WERI-Rb-1 (cell line): ENCODE data around the gene FEV.

Experiments
- DNase-seq: peaks from one replicate; pipeline ENCODE4 v3.0.0-alpha.2; 2020
- H3K27ac ChIP-seq: fragments of 250-450 bp; sonication (Bioruptor Pico); 2 replicates; pipeline ENCODE4 v1.5.1; 2020; ENCODE audit warnings: mild to moderate bottlenecking, moderate library complexity
- H3K27me3 ChIP-seq: fragments of 250-450 bp; sonication (Bioruptor Pico); 2 replicates; pipeline ENCODE4 v1.5.1; 2021; ENCODE audit warnings: mild to moderate bottlenecking, low read depth, moderate library complexity; ENCODE audit not compliant: insufficient read depth, severe bottlenecking
- H3K36me3 ChIP-seq: fragments of 250-450 bp; sonication (Bioruptor Pico); 2 replicates; pipeline ENCODE4 v1.5.1; 2020; ENCODE audit warnings: mild to moderate bottlenecking, moderate library complexity
- H3K4me3 ChIP-seq: 2 replicates; pipeline ENCODE4 v1.5.1; 2011; ENCODE audit warnings: low read depth, mild to moderate bottlenecking, control low read depth, low read length
- H3K9me3 ChIP-seq: fragments of 250-450 bp; sonication (Bioruptor Pico); 2 replicates; pipeline ENCODE4 v1.5.1; 2021; ENCODE audit warnings: mild to moderate bottlenecking, moderate library complexity; ENCODE audit not compliant: severe bottlenecking
- CTCF ChIP-seq: IDR thresholded peaks from 2 replicates; pipeline ENCODE4 v1.5.1; 2011; ENCODE audit warnings: low read depth, mild to moderate bottlenecking, control low read depth, inconsistent platforms, low read length

FEV gene

GRCh38 chr2:218990612-218991011 lies 5.6 kb upstream of the FEV start:
- DNase-seq: no peak
- Histone ChIP-seq H3K36me3 (no peaks in the 10 kb centered on the region), H3K4me3 (no peak overlapping the region), H3K27me3 (no peaks in the 10 kb centered on the region), H3K9me3 (no peaks in the 10 kb centered on the region), H3K27ac (no peak overlapping the region)
- TF ChIP-seq CTCF: no peak

- H3K27ac ChIP-seq: no peak overlapping the region
- no peaks in the 10 kb centered on the region for H3K36me3 ChIP-seq
- H3K4me3 ChIP-seq: no peak overlapping the region
- TF ChIP-seq CTCF: no peak
- no peaks in the 10 kb centered on the region for H3K27me3 ChIP-seq
- H3K9me3 ChIP-seq: no peaks in the 10 kb centered on the region
- no peak for DNase-seq
These were observed 5.1 kb upstream of the FEV start for GRCh38 chr2:218990052-218990451.

GRCh38 chr2:218988650-218989049 lies 3.7 kb upstream of the FEV start:
- no peak for TF ChIP-seq CTCF
- H3K27ac ChIP-seq: no peak overlapping the region
- no peak for DNase-seq
- no peak overlapping the region for H3K4me3 ChIP-seq
- H3K9me3 ChIP-seq: no peaks in the 10 kb centered on the region
- H3K27me3 ChIP-seq: no peaks in the 10 kb centered on the region
- no peaks in the 10 kb centered on the region for H3K36me3 ChIP-seq

- no peaks in the 10 kb centered on the region for H3K27me3 ChIP-seq
- DNase-seq: no peak
- TF ChIP-seq CTCF: no peak
- no peaks in the 10 kb centered on the region for H3K36me3 ChIP-seq
- H3K4me3 ChIP-seq: no peak overlapping the region
- H3K9me3 ChIP-seq: no peaks in the 10 kb centered on the region
- H3K27ac ChIP-seq: no peak overlapping the region
These were observed 3.2 kb upstream of the FEV start for GRCh38 chr2:218988164-218988563.

GRCh38 chr2:218986148-218986761 lies 1.3 kb upstream of the FEV start:
- Histone ChIP-seq H3K27ac (no peak overlapping the region), H3K9me3 (no peaks in the 10 kb centered on the region), H3K36me3 (no peaks in the 10 kb centered on the region), H3K4me3 (no peak overlapping the region), H3K27me3 (no peaks in the 10 kb centered on the region)
- no peak for DNase-seq
- no peak for TF ChIP-seq CTCF

- DNase-seq: peak; percentile 25
- H3K27ac ChIP-seq: no peak overlapping the region
- H3K4me3 ChIP-seq: peak overlapping the region; percentile 61
- H3K36me3 ChIP-seq: no peaks in the 10 kb centered on the region
- H3K9me3 ChIP-seq: no peaks in the 10 kb centered on the region
- no peaks in the 10 kb centered on the region for H3K27me3 ChIP-seq
- TF ChIP-seq CTCF: no peak
These were observed 524 bp upstream of the FEV start for GRCh38 chr2:218985325-218986091.
